Raji (cell line): ENCODE results near the gene ADGRG7.

Source experiments
- POLR2A ChIP-seq: IDR thresholded peaks from 2 replicates; pipeline ENCODE4 v1.6.1; 2011; ENCODE audit warnings: low read depth, low read length, control low read depth; ENCODE audit not compliant: insufficient read depth

Gene ADGRG7

GRCh38 chr3:100665230-100665629 lies 55.8 kb downstream of the ADGRG7 start:
- TF ChIP-seq POLR2A = no peak

GRCh38 chr3:100681496-100681895 lies 72.1 kb downstream of the ADGRG7 start:
- TF ChIP-seq POLR2A = no peak

GRCh38 chr3:100682056-100682853 lies 72.9 kb downstream of the ADGRG7 start:
- TF ChIP-seq POLR2A = no peak

GRCh38 chr3:100682854-100683760 lies 73.7 kb downstream of the ADGRG7 start:
- TF ChIP-seq POLR2A = no peak

GRCh38 chr3:100693225-100693624 lies 83.8 kb downstream of the ADGRG7 start:
- no peak for TF ChIP-seq POLR2A

- TF ChIP-seq POLR2A = no peak
Measured at GRCh38 chr3:100695696-100696095, 86.3 kb downstream of the ADGRG7 start.

GRCh38 chr3:100696161-100696560 lies 86.8 kb downstream of the ADGRG7 start:
- TF ChIP-seq POLR2A = no peak

- no peak for TF ChIP-seq POLR2A
Measured at GRCh38 chr3:100697172-100697571, 87.8 kb downstream of the ADGRG7 start.

GRCh38 chr3:100697723-100698285 lies 88.4 kb downstream of the ADGRG7 start:
- TF ChIP-seq POLR2A = no peak

- no peak for TF ChIP-seq POLR2A
Measured at GRCh38 chr3:100698736-100699135, 89.3 kb downstream of the ADGRG7 start.

GRCh38 chr3:100700708-100701107 lies 91.3 kb downstream of the ADGRG7 start:
- TF ChIP-seq POLR2A = no peak

GRCh38 chr3:100702082-100702979 lies 92.9 kb downstream of the ADGRG7 start:
- no peak for TF ChIP-seq POLR2A

GRCh38 chr3:100702980-100703345 lies 93.6 kb downstream of the ADGRG7 start:
- no peak for TF ChIP-seq POLR2A

- no peak for TF ChIP-seq POLR2A
Measured at GRCh38 chr3:100703865-100704264, 94.5 kb downstream of the ADGRG7 start.

- no peak for TF ChIP-seq POLR2A
Measured at GRCh38 chr3:100706365-100706764, 97.0 kb downstream of the ADGRG7 start.

GRCh38 chr3:100708644-100708988 lies 99.2 kb downstream of the ADGRG7 start:
- no peak for TF ChIP-seq POLR2A
